GM12878 (cell line): ENCODE results near the gene VAV2. TPM values are rescaled to one million over a fixed set of nuclear protein-coding genes. Genes with fewer than 3 reads are reported as not detected.

Source experiments
- ATAC-seq: fragments of 200-7000 bp; cut with Tn5 transposase; 3 replicates; pipeline ENCODE4 v1.9.1; 2020; ENCODE audit warnings: mild to moderate bottlenecking, moderate library complexity
- BruUV-seq: library from RNA; stranded (reverse); fragments of 400-500 nt; replicated peaks from 2 replicates; lab custom pipeline; 2021; lab: Mats Ljungman, UMichigan
- CTCF ChIA-PET: fragments of 300-600 bp; sonication (Branson Sonifier 250); formaldehyde crosslinking; extraction: SDS; loops from one replicate; lab custom pipeline; 2021; ENCODE audit warnings: inconsistent platforms; lab: Yijun Ruan, JAX
- POLR2A ChIA-PET: fragments of 350-600 bp; formaldehyde crosslinking; extraction: SDS; loops from one replicate; lab custom pipeline; 2021; ENCODE audit warnings: inconsistent platforms; lab: Charles Lee
- RAD21 ChIA-PET: fragments of 300-600 bp; sonication (Branson Sonifier 250); formaldehyde crosslinking; loops from one replicate; lab custom pipeline; 2023; ENCODE audit warnings: antibody characterized with exemption; ENCODE audit not compliant: unreplicated experiment; lab: Charles Lee
- SMC1A ChIA-PET: fragments of 300-600 bp; sonication (Branson Sonifier 250); formaldehyde crosslinking; loops from one replicate; lab custom pipeline; 2023; ENCODE audit not compliant: unreplicated experiment, uncharacterized antibody; lab: Charles Lee
- DNase-seq: peaks from one replicate; pipeline ENCODE4 v3.0.0-alpha.2; 2011; ENCODE audit warnings: low read depth, low spot score
- FAIRE-seq: peaks from 3 replicates; lab custom pipeline; 2011; peaks lifted over from hg19 to GRCh38; lab: Jason Lieb, UNC
- H2AFZ ChIP-seq: 2 replicates; pipeline ENCODE4 v1.6.0; 2011; ENCODE audit warnings: low read depth, low read length, control low read depth; ENCODE audit not compliant: control insufficient read depth
- H3K27ac ChIP-seq: 2 replicates; pipeline ENCODE4 v1.5.1; 2011; ENCODE audit warnings: control low read depth; ENCODE audit not compliant: control insufficient read depth, insufficient read depth
- H3K27me3 ChIP-seq, 2 experiments: replicated peaks in 1 of 2; 2 replicates each; pipeline versions ENCODE4 v1.6.0 to v1.6.1; 2011; ENCODE audit warnings: low read length in 1 of 2; ENCODE audit not compliant: control insufficient read depth in 2 of 2, insufficient read depth in 2 of 2
- H3K36me3 ChIP-seq, 2 experiments: 2 replicates each; pipeline ENCODE4 v1.5.1; 2011; ENCODE audit warnings: low read length in 1 of 2; ENCODE audit not compliant: control insufficient read depth in 2 of 2, insufficient read depth in 2 of 2
- H3K4me1 ChIP-seq: 2 replicates; pipeline ENCODE4 v1.6.1; 2011; ENCODE audit warnings: mild to moderate bottlenecking, low read length, moderate library complexity, mixed read lengths; ENCODE audit not compliant: control insufficient read depth, insufficient read depth
- H3K4me2 ChIP-seq: 2 replicates; pipeline ENCODE4 v1.6.0; 2011; ENCODE audit warnings: control low read depth; ENCODE audit not compliant: control insufficient read depth, insufficient read depth
- H3K4me3 ChIP-seq: fragments of 200-600 bp; sonication (generic); 2 replicates; pipeline ENCODE4 v1.5.1; 2016
- H3K79me2 ChIP-seq: 2 replicates; pipeline ENCODE4 v1.6.0; 2011; ENCODE audit warnings: low read length; ENCODE audit not compliant: control insufficient read depth, insufficient read depth
- H3K9ac ChIP-seq: 2 replicates; pipeline ENCODE4 v1.8.0; 2011; ENCODE audit warnings: low read length, control low read depth, mixed read lengths; ENCODE audit not compliant: control insufficient read depth, insufficient read depth
- H3K9me3 ChIP-seq: replicated peaks from 3 replicates; pipeline ENCODE4 v1.5.1; 2011; ENCODE audit warnings: mild to moderate bottlenecking, low read length; ENCODE audit not compliant: control insufficient read depth, insufficient read depth
- H4K20me1 ChIP-seq: 2 replicates; pipeline ENCODE4 v1.6.0; 2011; ENCODE audit not compliant: control insufficient read depth, insufficient read depth
- ESRRA ChIP-seq: IDR thresholded peaks from 2 replicates; pipeline ENCODE4 v1.6.1; 2012; ENCODE audit warnings: mild to moderate bottlenecking, low read length, improper control_type of control experiment
- FOS ChIP-seq: IDR thresholded peaks from 3 replicates; pipeline ENCODE4 v1.6.1; 2011; ENCODE audit warnings: borderline replicate concordance; ENCODE audit not compliant: insufficient read length; ENCODE audit errors: extremely low read depth
- HSF1 ChIP-seq: fragments of 150-350 bp; IDR thresholded peaks from 2 replicates; pipeline ENCODE4 v1.6.1; 2014; ENCODE audit warnings: mild to moderate bottlenecking, low read depth, low read length
- MXI1 ChIP-seq: fragments of 150-350 bp; IDR thresholded peaks from 2 replicates; pipeline ENCODE4 v1.6.1; 2011; ENCODE audit warnings: low read depth, mild to moderate bottlenecking, inconsistent platforms, low read length, improper control_type of control experiment
- NFIC ChIP-seq: IDR thresholded peaks from 2 replicates; pipeline ENCODE4 v1.6.1; 2012; ENCODE audit warnings: low read depth, mild to moderate bottlenecking, inconsistent platforms, low read length, moderate library complexity
- RELB ChIP-seq: fragments of 450-650 bp; IDR thresholded peaks from 2 replicates; pipeline ENCODE4 v1.6.1; 2017; ENCODE audit warnings: low read depth, mild to moderate bottlenecking, moderate library complexity
- STAT1 ChIP-seq: fragments of 450-650 bp; conservative IDR thresholded peaks from 2 replicates; pipeline ENCODE4 v1.6.1; 2014; ENCODE audit warnings: antibody characterized with exemption, mild to moderate bottlenecking
- USF2 ChIP-seq: IDR thresholded peaks from 2 replicates; pipeline ENCODE4 v1.6.1; 2011; ENCODE audit warnings: low read depth, low read length, improper control_type of control experiment, borderline replicate concordance
- WGBS: methylation state at CpG from one replicate; pipeline ENCODE4 v1.1.6; 2016; ENCODE audit warnings: low lambda C conversion rate; ENCODE audit not compliant: insufficient replicate concordance, insufficient coverage; ENCODE audit errors: missing lambda C conversion rate; 5-methylcytosine and 5-hydroxymethylcytosine counted together
- in situ Hi-C: fragments of 300-500 bp; cut with MboI; formaldehyde crosslinking; loops from 9 replicates; pipeline ENCODE4 v1.14.3; 2018; ENCODE audit warnings: mixed read lengths
- intact Hi-C: fragments of 100-400 bp; cut with micrococcal nuclease; formaldehyde crosslinking; loops from one replicate; pipeline ENCODE4 v1.14.2; 2022; ENCODE audit not compliant: unreplicated experiment
- polyA plus RNA-seq, 11 experiments: library from polyadenylated mRNA; depleted of rRNA in 4 of 11; unstranded in 6 of 11; stranded (reverse) in 5 of 11; fragments of >200 nt; fragmentation: Nextera tagmentation in 4 of 11; fragmentation: Illumina TruSeq in 1 of 11; extraction: Ambion mirVana in 4 of 11; extraction: Trizol in 1 of 11; gene quantifications; 1 replicate in 1 of 11; 2 replicates in 10 of 11; pipeline versions ENCODE4 v1.2.1 to v1.2.3, GENCODE V29; 2011 to 2016; ENCODE audit warnings: inconsistent platforms in 2 of 11, missing spikeins in 2 of 11, low read depth in 1 of 11
- total RNA-seq, 4 experiments: library from RNA; depleted of rRNA in 3 of 4; stranded (reverse); fragments of >200 nt in 3 of 4; fragmentation: Illumina TruSeq in 1 of 4; extraction: Trizol in 1 of 4; gene quantifications; 2 replicates each; pipeline versions ENCODE4 v1.2.1 to v1.2.3, GENCODE V29; 2013 to 2021
- TF ChIP-seq, protein P1 (sequence below): fragments of 450-650 bp; IDR thresholded peaks from 2 replicates; pipeline ENCODE4 v1.6.1; 2017; ENCODE audit warnings: borderline replicate concordance

Gene VAV2
- total and polyA plus RNA-seq, 10 of the 15 experiments (the other 5 are each of a cell fraction or from before 2014, with no cell fraction given): 0.13 to 43.9 (median 16.9) TPM

DNA sequence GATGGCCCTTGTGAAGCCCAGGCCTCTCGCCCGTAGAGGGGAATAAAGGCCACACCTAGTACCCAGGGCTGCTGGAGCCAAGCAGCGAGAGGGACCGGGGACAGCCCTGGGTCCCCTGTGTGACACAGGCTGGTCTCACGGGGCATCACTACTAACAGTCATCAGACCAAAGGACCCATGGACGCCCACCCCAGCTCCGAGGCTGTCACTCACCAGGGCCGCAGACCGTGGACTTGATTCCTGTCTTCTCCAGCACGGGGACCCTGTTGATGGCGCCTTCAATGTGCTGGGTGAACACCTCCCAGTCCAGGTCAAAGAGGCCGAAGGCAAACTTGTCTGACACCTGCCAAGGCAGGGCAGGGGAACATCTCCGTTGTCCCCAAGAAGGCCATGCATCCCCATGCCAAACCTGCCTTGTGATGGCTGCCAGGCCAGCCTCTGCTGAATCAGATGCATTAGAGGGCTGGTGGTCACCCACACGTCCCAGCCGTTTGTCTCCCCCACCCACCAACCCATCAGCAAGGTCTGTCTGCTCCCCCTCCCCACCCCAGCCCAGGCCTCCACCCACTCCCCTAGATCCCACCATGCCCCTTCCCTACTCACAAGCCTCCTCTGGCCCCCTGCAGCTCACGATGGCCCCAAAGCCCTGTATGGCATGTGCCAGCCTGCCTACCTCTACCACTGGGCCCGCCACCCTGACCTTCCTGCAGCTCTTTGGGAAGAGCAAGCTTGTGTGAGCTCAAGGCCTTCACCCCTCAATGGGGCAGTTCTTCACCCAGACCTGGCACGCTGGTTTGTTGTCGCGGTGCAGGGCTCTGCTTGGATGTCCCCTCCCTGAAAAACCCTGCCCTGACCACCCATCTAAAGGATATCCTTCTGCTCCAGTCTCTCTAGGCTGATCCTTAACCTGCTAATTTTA is 274.8 kb downstream of the VAV2 start:
- Histone ChIP-seq H3K9me3 (no peaks in the 10 kb centered on the region; the same call in 2 of the 3 replicates), H3K36me3 (no peaks in the 10 kb centered on the region), H3K27ac (no peak overlapping the region), H3K4me2 (no peak overlapping the region), H3K27me3 (peaks cover 0 to 1% of the 10 kb centered on the region in 2 experiments; a peak in 3 of 4 replicates), H3K4me3 (no peak overlapping the region), H4K20me1 (no peaks in the 10 kb centered on the region), H3K79me2 (no peaks in the 10 kb centered on the region), H2AFZ (no peak overlapping the region), H3K9ac (no peak overlapping the region), H3K4me1 (no peaks in the 10 kb centered on the region)
- ChIA-PET RAD21 (no interaction called here), CTCF (interaction anchor here (1.1 kb wide), 1 partner anchor 8 kb away, joined by 3 read pairs; no protein-coding TSS in a partner anchor), POLR2A (no interaction called here), SMC1A (no interaction called here)
- no TSS peak for BruUV-seq
- TF ChIP-seq HSF1 (no peak), RELB (no peak), STAT1 (no peak), USF2 (no peak), ESRRA (no peak), NFIC (no peak), MXI1 (no peak), FOS (no peak)
- TF ChIP-seq, protein P1, sequence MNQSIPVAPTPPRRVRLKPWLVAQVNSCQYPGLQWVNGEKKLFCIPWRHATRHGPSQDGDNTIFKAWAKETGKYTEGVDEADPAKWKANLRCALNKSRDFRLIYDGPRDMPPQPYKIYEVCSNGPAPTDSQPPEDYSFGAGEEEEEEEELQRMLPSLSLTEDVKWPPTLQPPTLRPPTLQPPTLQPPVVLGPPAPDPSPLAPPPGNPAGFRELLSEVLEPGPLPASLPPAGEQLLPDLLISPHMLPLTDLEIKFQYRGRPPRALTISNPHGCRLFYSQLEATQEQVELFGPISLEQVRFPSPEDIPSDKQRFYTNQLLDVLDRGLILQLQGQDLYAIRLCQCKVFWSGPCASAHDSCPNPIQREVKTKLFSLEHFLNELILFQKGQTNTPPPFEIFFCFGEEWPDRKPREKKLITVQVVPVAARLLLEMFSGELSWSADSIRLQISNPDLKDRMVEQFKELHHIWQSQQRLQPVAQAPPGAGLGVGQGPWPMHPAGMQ: no peak
- intact Hi-C loops (no loop called here), in situ Hi-C loops (no loop called here)
- 43% methylated on average over 17 of the region's 20 CpGs for WGBS
- DNase-seq (no peak), ATAC-seq (no peak), FAIRE-seq (no peak)
